ENCODE results near the gene OR9K2. TPM values are rescaled to one million over a fixed set of nuclear protein-coding genes. Genes with fewer than 3 reads are reported as not detected.

OR9K2 gene
- polyA plus RNA-seq, 1 donor (not counting 4 experiments of a cell fraction or from before 2014, with no cell fraction given): not detected

DNA sequence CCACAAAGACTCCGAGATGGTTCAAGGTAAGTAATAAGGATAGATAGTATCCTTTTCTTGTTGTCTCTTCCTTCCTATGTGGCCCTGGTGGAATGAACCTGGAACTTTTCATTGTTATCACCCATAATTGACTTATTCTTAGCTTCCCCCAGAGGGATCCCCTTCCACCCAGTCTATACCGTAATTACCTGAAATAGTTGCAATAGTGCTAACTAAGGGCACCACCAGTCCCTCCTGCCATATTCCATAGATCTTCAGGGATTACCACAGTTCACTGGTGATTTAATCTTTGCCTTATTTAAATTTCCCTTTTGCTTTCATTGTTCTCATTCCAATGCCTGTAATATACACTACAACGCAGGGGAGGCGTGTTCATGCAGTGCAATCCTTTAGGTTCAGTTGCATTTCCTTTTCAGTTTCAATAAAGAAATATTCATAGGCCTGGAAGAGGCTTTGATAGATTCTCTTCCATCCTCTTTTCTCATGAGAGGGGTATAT lies 13.8 kb upstream of the OR9K2 start:
- dilution Hi-C loops (cut with MboI; ENCODE audit: extremely low pct_ligation_motif_present, low sequenced_read_pairs): no loop called here
- no peaks in the 10 kb centered on the region for H3K79me2 ChIP-seq (ENCODE audit: control insufficient read depth, insufficient read depth, low read length)
- no peaks in the 10 kb centered on the region for H3K4me1 ChIP-seq (ENCODE audit: control insufficient read depth, extremely low read depth, insufficient read depth, low read length)
- H3K4me3 ChIP-seq (ENCODE audit: control insufficient read depth in 2 of 3, extremely low read depth in 1 of 3, insufficient read depth in 2 of 3, low read depth in 1 of 3, low read length in 3 of 3): no peak overlapping the region
- no peak overlapping the region for H3K9ac ChIP-seq (ENCODE audit: control insufficient read depth, extremely low read depth, insufficient read depth, low read length)
- no peak overlapping the region for H3K4me2 ChIP-seq (ENCODE audit: control insufficient read depth, extremely low read depth, insufficient read depth, low read depth, low read length)
- FAIRE-seq: no peak
- no peak overlapping the region for H2AFZ ChIP-seq (ENCODE audit: control insufficient read depth, low read length)
- no peaks in the 10 kb centered on the region for H3K27me3 ChIP-seq (ENCODE audit: control insufficient read depth, extremely low read depth, insufficient read depth, low read length)
- no peaks in the 10 kb centered on the region for H3K9me3 ChIP-seq (ENCODE audit: control insufficient read depth, low read depth, low read length)
- no peak for TF ChIP-seq EZH2 (IDR thresholded peaks at IDR 0.05; ENCODE audit: low read length)
- TF ChIP-seq, protein P1, sequence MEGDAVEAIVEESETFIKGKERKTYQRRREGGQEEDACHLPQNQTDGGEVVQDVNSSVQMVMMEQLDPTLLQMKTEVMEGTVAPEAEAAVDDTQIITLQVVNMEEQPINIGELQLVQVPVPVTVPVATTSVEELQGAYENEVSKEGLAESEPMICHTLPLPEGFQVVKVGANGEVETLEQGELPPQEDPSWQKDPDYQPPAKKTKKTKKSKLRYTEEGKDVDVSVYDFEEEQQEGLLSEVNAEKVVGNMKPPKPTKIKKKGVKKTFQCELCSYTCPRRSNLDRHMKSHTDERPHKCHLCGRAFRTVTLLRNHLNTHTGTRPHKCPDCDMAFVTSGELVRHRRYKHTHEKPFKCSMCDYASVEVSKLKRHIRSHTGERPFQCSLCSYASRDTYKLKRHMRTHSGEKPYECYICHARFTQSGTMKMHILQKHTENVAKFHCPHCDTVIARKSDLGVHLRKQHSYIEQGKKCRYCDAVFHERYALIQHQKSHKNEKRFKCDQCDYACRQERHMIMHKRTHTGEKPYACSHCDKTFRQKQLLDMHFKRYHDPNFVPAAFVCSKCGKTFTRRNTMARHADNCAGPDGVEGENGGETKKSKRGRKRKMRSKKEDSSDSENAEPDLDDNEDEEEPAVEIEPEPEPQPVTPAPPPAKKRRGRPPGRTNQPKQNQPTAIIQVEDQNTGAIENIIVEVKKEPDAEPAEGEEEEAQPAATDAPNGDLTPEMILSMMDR (optimal IDR thresholded peaks at IDR 0.05 in 1 of 3, IDR thresholded peaks at IDR 0.05 in 1 of 3, conservative IDR thresholded peaks at IDR 0.05 in 1 of 3; ENCODE audit: extremely low read depth in 1 of 3, insufficient read depth in 2 of 3, low read length in 3 of 3): no peak
- DNase-seq (ENCODE audit: low read depth, low spot score): no peak
- no peaks in the 10 kb centered on the region for H4K20me1 ChIP-seq (ENCODE audit: control insufficient read depth, extremely low read depth, insufficient read depth, low read length)
- H3K9me1 ChIP-seq (ENCODE audit: control insufficient read depth, extremely low read depth, insufficient read depth, low read length): no peaks in the 10 kb centered on the region
- H3K27ac ChIP-seq (ENCODE audit: control insufficient read depth, insufficient read depth, low read length): no peak overlapping the region
- H3K36me3 ChIP-seq (ENCODE audit: control insufficient read depth in 2 of 2, extremely low read depth in 1 of 2, insufficient read depth in 2 of 2, low read length in 2 of 2): no peaks in the 10 kb centered on the region

DNA sequence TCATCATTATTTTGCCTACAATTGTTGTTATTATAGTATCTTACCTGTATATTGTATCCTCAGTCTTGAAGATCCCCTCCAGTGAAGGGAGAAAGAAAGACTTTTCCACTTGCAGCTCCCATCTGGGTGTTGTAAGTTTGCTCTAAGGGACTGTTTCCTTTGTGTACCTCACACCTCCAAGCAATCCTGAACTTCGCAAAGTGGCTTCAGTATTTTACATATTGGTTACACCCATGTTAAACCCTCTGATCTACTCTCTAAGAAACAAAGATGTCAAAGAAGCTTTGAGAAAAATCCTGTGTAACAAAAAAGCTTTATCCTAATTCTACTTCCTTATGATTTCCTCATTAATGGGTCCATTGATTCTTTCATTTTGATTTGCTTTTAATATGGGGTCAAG lies 10.1 kb upstream of the OR9K2 start:
- TF ChIP-seq EZH2 (IDR thresholded peaks at IDR 0.05; ENCODE audit: low read length): no peak
- TF ChIP-seq, protein P1 (optimal IDR thresholded peaks at IDR 0.05 in 1 of 3, IDR thresholded peaks at IDR 0.05 in 1 of 3, conservative IDR thresholded peaks at IDR 0.05 in 1 of 3; ENCODE audit: extremely low read depth in 1 of 3, insufficient read depth in 2 of 3, low read length in 3 of 3): no peak
- dilution Hi-C loops (cut with MboI; ENCODE audit: extremely low pct_ligation_motif_present, low sequenced_read_pairs): no loop called here
- Histone ChIP-seq H3K4me3 (ENCODE audit: control insufficient read depth in 2 of 3, extremely low read depth in 1 of 3, insufficient read depth in 2 of 3, low read depth in 1 of 3, low read length in 3 of 3) (no peak overlapping the region), H4K20me1 (ENCODE audit: control insufficient read depth, extremely low read depth, insufficient read depth, low read length) (no peaks in the 10 kb centered on the region), H3K36me3 (ENCODE audit: control insufficient read depth in 2 of 2, extremely low read depth in 1 of 2, insufficient read depth in 2 of 2, low read length in 2 of 2) (no peaks in the 10 kb centered on the region), H3K27ac (ENCODE audit: control insufficient read depth, insufficient read depth, low read length) (no peak overlapping the region), H3K79me2 (ENCODE audit: control insufficient read depth, insufficient read depth, low read length) (no peaks in the 10 kb centered on the region), H3K9me1 (ENCODE audit: control insufficient read depth, extremely low read depth, insufficient read depth, low read length) (no peaks in the 10 kb centered on the region), H3K4me2 (ENCODE audit: control insufficient read depth, extremely low read depth, insufficient read depth, low read depth, low read length) (no peak overlapping the region), H3K9me3 (ENCODE audit: control insufficient read depth, low read depth, low read length) (no peaks in the 10 kb centered on the region), H3K9ac (ENCODE audit: control insufficient read depth, extremely low read depth, insufficient read depth, low read length) (no peak overlapping the region), H3K27me3 (ENCODE audit: control insufficient read depth, extremely low read depth, insufficient read depth, low read length) (no peaks in the 10 kb centered on the region), H3K4me1 (ENCODE audit: control insufficient read depth, extremely low read depth, insufficient read depth, low read length) (no peaks in the 10 kb centered on the region), H2AFZ (ENCODE audit: control insufficient read depth, low read length) (no peak overlapping the region)
- no peak for FAIRE-seq
- DNase-seq (ENCODE audit: low read depth, low spot score): no peak

Data from keratinocyte (primary cell).